ENCODE results near the gene TAPBPL. TPM values are rescaled to one million over a fixed set of nuclear protein-coding genes. Genes with fewer than 3 reads are reported as not detected.

Gene TAPBPL
- total RNA-seq, 1 donor from 2014 or later: 64.0 TPM

- peak overlapping the region; percentile 92 for H3K4me3 Mint-ChIP-seq
- ATAC-seq (ENCODE audit: low read depth): no peak
- H3K9me3 Mint-ChIP-seq: no peaks in the 10 kb centered on the region
- TF ChIP-seq CTCF (IDR thresholded peaks at IDR 0.05): no peak
- intact Hi-C loops (cut with micrococcal nuclease): loop anchor here (5.0 kb wide), 1 partner anchor 132 kb away; no protein-coding TSS in a partner anchor
- CTCF ChIA-PET: interaction anchor here (3.1 to 4.6 kb wide), 2 partner anchors 45 to 69 kb away, joined by 21 to 41 read pairs; no protein-coding TSS in a partner anchor
- H3K4me1 Mint-ChIP-seq: peaks cover 60% of the 10 kb centered on the region
- DNase-seq: no peak
- POLR2A ChIA-PET: interaction anchor here (0.6 to 4.2 kb wide), 6 partner anchors 8 to 249 kb away, joined by 9 to 104 read pairs (median 74); partner anchors contain the start of genes GAPDH, MRPL51 and TAPBPL
- H3K27me3 Mint-ChIP-seq: no peaks in the 10 kb centered on the region
- peaks cover 37% of the 10 kb centered on the region for H3K36me3 Mint-ChIP-seq (ENCODE audit: low read depth)
- peak overlapping the region; percentile 94 for H3K27ac Mint-ChIP-seq
Measured at GRCh38 chr12:6469092-6469491, 17.2 kb downstream of the TAPBPL start.

- Mint-ChIP-seq H3K36me3 (ENCODE audit: low read depth) (peaks cover 30% of the 10 kb centered on the region), H3K9me3 (no peaks in the 10 kb centered on the region), H3K27ac (peak overlapping the region; percentile 94), H3K4me1 (peaks cover 53% of the 10 kb centered on the region), H3K27me3 (no peaks in the 10 kb centered on the region), H3K4me3 (peak overlapping the region; percentile 92)
- CTCF ChIA-PET: interaction anchor here (1.0 to 4.6 kb wide), 8 partner anchors 8 to 421 kb away, joined by 3 to 41 read pairs (median 5); no protein-coding TSS in a partner anchor
- POLR2A ChIA-PET: interaction anchor here (0.6 to 4.2 kb wide), 24 partner anchors 9 to 469 kb away, joined by 3 to 104 read pairs (median 9); partner anchors contain the start of genes CD27, CDCA3, GAPDH and MLF2
- ATAC-seq (ENCODE audit: low read depth) (no peak), DNase-seq (no peak)
- no peak for TF ChIP-seq CTCF (IDR thresholded peaks at IDR 0.05)
- intact Hi-C loops (cut with micrococcal nuclease): loop anchor here (1.0 to 5.0 kb wide), 9 partner anchors 7 to 192 kb away; partner anchors contain the start of genes GAPDH, IFFO1 and MRPL51
Measured at GRCh38 chr12:6469609-6470374, 17.9 kb downstream of the TAPBPL start.

GRCh38 chr12:6470375-6471163 is 18.7 kb downstream of the TAPBPL start, which contains the start of gene VAMP1:
TSS of gene VAMP1 (minus strand) at chr12:6470677. CDS start at chr12:6470531, 146 bp downstream.
- peak; percentile 93 for ATAC-seq (ENCODE audit: low read depth)
- no peaks in the 10 kb centered on the region for H3K9me3 Mint-ChIP-seq
- H3K27me3 Mint-ChIP-seq: no peaks in the 10 kb centered on the region
- H3K4me3 Mint-ChIP-seq: peak within 1 kb of the TSS; percentile 92
- intact Hi-C loops (cut with micrococcal nuclease): loop anchor here (1.0 to 5.0 kb wide), 8 partner anchors 8 to 193 kb away; partner anchors contain the start of genes GAPDH, IFFO1 and MRPL51
- TF ChIP-seq CTCF (IDR thresholded peaks at IDR 0.05): no peak
- DNase-seq: peak; percentile 96
- peak within 1 kb of the TSS; percentile 94 for H3K27ac Mint-ChIP-seq
- H3K4me1 Mint-ChIP-seq: peaks cover 48% of the 10 kb centered on the region
- POLR2A ChIA-PET: interaction anchor here (0.6 to 4.2 kb wide), 33 partner anchors 10 to 1465 kb away, joined by 3 to 104 read pairs (median 5); partner anchors contain the start of genes CD27, CDCA3, COPS7A and GAPDH
- peaks cover 26% of the 10 kb centered on the region for H3K36me3 Mint-ChIP-seq (ENCODE audit: low read depth)
- CTCF ChIA-PET: interaction anchor here (1.0 to 4.6 kb wide), 9 partner anchors 9 to 421 kb away, joined by 3 to 41 read pairs (median 4); partner anchors contain the start of gene MRPL51

GRCh38 chr12:6471989-6472360 is 20.1 kb downstream of the TAPBPL start:
- Mint-ChIP-seq H3K36me3 (ENCODE audit: low read depth) (peaks cover 13% of the 10 kb centered on the region), H3K4me1 (peaks cover 34% of the 10 kb centered on the region), H3K4me3 (no peak overlapping the region), H3K27me3 (no peaks in the 10 kb centered on the region), H3K9me3 (no peaks in the 10 kb centered on the region), H3K27ac (peak overlapping the region; percentile 30)
- ATAC-seq (ENCODE audit: low read depth) (no peak), DNase-seq (no peak)
- CTCF ChIA-PET: no interaction called here
- POLR2A ChIA-PET: interaction anchor here (2.3 to 4.2 kb wide), 5 partner anchors 11 to 63 kb away, joined by 9 to 104 read pairs (median 88); partner anchors contain the start of genes GAPDH and MRPL51
- no peak for TF ChIP-seq CTCF (IDR thresholded peaks at IDR 0.05)
- intact Hi-C loops (cut with micrococcal nuclease): loop anchor here (5.0 kb wide), 1 partner anchor 195 kb away; no protein-coding TSS in a partner anchor

Data from activated B cell treated with CpG ODN at 0.5 μM for 24 hours (primary cell).